ENCODE results near the gene APP.
"Not testable (repeated sequence)": the region's sequence is repeated elsewhere in the genome, so short reads cannot be mapped to it uniquely, and the experiment has no call there.

The APP gene

DNA sequence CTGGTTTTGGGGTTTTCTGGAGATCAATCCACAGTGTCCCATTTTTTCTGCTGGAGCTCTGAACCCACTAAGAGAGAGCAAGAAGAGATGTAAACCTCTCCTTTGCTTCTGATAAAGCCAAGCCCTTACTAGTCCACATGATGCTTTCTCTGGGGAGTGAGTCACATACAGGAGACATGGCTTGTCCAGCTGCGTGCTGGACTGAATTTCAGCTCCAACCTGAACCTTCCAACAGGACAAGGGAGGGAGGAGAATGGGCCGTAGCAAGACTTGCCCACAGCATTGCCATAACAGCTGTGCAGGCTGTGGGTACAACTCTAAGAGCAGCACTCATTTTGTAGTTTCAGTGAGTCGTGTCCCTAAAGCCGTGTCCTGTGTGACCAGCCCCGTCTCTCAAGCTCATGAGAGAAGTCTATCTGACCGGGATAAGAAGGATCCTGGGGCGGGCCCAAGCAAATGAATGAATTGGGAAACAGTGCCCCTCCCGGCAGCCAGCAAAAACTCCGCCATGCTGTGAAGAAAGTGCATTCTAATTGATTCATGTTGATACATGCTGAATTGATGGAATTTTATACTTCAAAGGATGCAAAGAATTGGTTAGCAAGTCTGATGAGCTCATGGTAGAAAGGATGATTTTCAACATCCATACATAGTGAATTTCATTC, 240.6 kb downstream of the APP start:
- DNase-seq = no peak

DNA sequence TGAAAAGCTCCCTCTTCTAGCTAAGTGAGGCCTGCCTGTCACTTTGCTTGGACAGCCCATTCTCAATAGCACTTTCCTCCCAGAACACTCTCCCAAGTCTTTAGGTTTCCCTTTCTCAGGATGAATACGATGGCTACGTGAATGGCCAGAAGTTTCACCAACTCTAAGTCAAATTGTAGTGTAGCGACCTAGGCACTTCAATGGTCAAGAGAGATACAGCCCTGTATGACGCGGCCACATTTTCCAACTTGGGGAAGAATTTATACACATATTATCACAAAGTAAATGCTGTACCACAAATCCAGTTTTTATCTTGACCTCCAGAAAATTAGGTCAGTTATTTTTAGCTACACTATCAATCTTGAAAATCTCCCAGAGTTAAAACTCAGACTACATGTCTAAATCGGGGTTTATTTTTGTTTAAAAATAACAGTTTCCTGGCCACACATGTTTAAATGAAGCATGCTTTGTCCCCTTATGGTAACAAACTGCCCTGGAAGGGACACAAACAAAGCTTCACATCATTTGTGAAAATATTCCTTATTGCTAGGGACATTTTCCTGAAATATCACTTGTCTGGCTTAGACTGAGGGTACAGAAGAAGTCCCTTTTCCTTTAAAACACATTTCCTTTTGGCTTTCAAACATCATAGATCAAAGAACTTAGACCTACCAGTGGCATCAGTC, 243.2 kb downstream of the APP start:
- DNase-seq = no peak

DNA sequence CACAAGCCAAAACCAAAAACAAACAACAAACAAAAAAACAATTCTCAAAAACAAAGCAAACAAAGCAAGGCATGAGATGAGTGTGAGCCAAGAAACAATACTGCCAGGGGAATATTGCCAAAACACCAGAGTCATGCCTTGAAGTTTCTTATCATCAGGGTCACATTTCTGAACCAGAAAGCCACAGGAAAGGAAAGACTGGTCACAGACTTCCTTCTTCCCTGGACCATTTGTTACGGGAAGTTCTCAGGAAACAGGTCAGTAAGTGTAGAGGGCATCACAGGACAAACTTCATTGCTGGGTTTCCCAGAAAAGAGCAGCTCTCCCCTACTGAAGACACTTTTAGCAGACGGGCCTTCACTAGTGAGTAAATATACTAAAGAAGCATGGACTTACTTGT, 244.6 kb downstream of the APP start:
- no peak for DNase-seq

DNA sequence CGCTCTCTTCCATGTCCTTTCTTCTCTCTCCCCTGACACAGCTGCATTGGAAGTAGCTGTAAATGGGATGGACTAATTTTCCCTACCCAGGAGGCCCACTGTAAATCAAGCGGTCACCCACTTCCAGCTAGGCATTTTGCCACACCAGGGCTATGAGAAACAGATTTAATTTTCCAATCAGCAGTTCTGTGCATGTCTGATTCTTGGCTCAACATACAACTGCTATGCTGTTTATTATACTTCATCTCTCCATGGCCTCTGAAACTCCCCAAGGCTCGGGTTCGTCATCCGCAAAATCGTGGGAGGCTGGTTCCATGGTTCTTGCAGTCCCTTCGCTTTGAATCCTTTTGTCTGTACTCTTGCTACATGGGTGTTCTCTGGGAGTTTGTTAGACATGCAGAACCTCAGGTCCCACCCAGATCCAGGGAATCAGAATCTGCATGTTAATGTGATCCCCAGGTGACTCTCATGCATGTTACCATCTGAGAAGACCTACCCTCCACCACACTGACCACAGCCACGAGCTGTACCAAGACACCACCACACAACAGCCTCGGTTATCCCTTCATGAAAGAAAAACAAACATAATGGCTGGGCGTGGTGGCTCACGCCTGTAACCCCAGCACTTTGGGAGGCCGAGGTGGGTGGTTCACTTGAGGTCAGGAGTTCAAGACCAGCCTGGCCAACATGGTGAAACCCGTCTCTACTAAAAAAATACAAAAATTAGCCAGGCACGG, 245.3 kb downstream of the APP start:
- DNase-seq = no peak

DNA sequence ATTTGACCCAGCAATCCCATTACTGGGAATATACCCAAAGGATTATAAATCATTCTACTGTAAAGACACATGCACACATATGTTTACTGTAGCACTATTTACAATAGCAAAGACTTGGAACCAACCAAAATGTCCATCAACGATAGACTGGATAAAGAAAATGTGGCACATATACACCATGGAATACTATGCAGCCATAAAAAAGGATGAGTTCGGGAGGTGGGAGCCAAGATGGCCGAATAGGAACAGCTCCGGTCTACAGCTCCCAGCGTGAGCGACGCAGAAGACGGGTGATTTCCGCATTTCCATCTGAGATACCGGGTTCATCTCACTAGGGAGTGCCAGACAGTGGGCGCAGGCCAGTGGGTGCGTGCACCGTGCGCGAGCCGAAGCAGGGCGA, 252.4 kb downstream of the APP start:
- DNase-seq = not testable (repeated sequence)

DNA sequence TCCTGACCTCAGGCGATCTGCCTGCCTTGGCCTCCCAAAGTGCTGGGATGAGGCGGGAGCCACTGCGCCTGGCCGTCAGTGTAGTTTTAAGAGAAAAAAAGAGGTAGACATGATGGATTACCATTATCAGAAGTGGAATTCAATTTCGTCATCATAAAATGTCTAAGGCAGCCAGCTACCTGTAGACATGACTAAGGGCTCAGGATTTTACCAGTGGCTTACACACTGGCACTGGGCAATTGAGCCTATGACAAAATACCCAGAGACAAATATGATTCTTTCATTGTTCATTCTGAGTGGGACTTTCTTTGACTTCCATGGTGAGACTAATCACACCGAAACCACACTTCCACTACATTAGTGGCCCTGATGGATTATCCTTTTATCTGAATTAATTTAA, 254.3 kb downstream of the APP start:
- no peak for DNase-seq

DNA sequence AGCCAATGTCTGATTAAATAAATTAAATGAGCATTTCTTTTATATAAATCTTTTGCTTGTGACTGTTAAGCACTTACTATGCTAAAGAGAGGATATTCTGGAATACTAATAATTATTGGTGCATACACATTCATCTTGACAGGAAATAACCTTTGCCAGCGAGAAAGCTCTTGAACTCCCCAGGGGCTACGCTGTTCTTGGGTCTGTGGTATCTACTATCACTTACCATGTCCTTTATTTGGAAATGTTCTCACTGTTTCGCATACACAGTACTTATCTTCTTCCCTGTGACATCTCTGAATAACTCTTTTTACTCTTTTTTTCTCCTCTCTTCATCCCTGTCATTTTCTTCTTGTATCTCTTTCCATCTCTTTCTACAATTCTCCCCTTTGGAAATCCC, 257.1 kb downstream of the APP start:
- DNase-seq = no peak

DNA sequence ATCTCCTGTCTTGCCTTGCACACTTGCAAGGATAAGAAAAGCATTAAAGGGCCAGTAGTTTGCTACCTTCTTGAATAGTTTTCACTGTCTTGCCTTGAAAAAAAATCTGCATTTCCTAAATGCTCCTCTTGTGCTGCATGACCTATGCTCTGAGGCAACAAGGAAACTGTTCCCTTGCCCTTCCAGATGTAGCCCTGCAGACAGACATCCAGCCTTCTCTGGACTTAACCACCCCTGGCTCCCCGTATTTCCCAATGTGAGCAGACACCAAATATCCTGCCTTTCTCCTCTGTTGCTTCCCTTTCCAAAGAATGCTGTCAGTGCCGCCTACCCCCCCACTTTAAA, 258.2 kb downstream of the APP start:
- no peak for DNase-seq

DNA sequence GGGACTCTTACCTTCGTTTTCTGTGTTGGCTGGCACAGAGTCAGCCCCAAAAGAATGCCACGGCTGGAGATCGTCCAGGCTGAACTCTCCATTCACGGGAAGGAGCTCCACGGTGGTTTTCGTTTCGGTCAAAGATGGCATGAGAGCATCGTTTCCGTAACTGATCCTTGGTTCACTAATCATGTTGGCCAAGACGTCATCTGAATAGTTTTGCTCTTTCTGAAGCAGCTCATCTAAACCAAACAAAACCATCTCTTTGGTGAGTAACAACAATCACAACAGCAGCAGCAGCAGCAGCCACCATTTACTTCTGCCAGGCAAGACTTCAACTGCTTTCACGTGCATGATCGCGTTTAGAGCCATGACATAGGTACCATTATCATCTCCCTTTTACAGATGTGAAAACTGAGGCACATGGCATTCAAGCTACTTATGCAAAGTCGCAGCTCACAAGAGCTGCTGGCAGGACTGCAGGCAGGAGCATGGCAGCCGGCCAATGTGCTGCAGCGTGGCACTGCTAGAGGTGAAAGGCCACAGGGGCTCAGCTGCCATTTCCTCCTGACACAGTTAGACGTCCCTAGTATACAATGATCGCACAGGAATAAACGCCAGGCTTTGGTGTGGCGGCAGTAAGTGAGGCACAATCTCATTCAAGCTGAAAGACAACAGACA, 258.7 kb downstream of the APP start:
- DNase-seq = peak in 1 of 2 experiments; percentile 28

DNA sequence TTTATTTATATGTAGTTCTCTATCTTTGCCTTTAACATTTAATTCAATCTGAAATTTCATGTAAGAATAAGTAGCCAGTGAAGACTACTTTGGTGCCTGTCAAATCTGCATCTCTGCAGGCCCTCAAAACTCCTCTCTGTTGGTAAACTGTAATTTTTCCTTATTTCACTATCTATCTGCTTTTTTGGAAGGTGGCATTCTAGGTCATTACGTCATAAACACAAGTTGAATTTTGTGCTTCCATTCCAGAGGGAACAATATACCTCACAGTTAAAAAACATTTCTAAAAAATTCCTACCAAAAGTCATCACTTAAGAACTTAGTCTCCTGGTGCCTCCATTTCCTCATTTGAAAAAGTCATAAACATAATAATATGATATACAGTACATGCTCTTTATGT, 259.8 kb downstream of the APP start:
- no peak for DNase-seq

DNA sequence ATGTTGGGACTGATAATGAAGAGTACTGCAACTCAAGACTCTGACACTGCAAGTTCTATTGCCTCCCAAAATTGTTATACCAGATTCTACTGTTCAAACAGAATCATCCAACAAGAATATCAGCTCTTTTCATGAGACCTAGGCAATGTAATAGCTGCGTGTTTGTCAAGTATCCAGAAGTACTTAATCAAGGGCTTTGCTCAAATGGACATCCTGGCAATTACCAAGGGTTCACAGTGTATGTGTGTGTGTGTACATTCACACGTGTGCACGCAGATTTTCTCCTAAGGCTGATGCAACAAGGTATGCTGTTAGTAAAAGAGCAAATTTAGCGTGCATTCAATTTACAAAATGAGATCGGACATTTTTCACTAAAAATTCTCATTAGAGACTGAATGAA, 261.2 kb downstream of the APP start:
- no peak for DNase-seq

DNA sequence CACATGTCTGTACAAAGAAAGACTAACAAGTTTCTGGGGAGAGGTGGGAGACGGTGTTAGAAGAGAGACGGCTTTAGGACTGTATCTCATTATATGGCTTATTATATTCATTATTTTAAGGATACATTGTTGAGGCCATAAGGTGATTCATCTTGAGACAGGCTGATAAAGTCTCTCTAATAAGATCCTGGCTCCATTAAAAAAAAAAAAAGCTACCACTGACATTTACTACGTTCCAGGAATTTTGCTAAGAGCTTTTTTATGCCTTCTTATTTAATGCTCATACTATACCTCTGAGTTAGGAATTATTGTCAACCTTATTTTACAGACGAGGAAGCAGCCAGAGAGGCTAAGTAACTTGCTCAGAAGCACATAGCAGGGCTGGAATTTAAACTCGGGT, 262.1 kb downstream of the APP start:
- DNase-seq = no peak

DNA sequence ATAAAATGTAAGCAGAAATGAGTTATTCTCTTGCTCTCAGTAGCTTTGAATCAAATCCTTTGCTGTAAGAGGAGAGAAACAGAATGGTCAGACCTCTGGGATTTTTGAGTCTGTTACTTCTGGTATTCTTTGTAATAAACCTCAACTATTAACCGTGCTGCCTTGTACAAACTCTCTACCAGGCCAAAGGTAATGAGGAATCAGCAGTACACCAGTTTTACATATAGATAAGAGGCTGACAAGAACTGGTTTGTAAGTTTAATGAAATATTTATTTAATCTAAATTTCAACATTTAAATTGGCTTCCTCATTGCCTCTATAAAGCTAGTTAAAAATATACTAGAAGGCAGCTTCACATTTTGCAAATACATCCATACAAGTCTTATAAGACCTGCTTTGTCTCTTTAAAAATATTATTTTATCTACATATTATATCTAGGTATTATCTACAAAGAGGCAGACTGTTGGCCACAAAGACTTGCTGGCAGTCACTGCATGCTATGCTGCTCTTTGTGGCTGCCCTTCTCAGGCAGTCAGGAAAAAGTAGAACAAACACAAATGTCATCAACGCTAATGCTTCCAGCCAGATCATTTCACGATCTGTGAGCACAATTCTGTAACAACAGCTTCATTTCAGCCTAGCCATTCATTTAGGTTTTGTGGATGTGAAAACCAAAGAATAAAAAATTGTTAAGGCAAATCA, 262.8 kb downstream of the APP start:
- no peak for DNase-seq

DNA sequence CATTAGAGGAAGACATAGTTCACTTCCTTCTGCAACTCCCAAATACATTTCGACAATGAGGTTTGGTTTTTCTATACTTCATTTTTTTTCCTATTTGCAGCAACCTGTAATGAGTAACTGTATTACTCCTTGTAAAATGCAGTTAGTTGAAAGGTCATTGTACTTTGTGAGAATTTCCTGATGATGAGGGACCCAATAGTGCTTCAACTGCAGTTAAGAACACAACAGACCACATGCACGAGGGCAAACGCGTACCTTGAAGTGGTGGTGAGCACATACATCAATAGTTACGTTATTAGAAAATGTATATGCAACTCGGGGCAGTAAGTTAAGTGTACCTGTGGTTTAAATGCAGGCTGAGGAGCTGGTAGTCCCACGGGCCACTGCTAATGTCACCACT, 264.0 kb downstream of the APP start:
- no peak for DNase-seq

DNA sequence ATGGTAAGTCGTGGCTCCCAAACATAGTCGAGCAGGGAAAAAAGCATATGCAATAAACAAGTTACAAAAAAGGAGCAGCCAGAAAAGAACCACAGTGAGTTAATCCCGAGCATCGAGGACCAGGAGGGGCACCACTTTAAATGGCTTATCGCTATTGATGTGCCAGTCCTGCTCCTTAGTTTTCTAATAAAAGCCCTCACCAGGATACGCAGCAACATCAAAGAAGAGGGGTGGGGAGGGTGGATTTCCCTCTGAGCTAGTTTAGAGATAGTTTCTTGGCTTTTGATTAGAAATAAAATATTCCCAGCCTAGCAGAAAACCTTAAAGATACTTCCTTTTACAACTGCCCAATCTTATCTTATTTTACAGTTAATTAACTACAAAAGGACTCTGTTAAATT, 265.4 kb downstream of the APP start:
- no peak for DNase-seq

DNA sequence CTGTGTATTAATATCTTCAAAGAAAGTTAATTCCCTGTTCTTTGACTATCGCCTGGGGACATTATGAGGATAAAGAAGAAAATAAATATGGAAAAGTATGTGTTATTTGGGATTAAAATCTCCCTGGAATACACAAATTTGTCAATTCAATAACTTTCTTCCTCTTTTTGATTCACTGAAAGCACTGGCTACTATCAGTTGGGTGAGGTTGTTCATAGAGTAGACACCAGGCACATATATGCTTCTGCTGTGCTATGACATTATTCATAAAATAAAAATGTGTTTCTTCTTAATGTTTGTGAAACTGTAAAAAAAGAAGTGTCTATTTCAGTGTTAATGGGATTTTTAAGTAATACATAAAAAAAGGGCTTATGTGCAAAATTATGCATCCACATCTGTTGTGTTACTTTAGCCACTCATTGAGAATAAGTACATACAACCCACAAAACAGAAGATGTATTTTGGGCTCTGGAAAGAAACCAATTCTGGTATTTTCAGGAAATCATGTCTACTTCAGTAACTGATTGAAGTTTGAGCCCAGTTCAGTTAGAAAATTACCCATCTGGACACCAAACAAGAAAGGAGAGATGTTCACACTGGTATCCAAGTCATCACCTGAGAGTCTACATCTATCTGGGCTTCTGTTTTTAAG, 266.4 kb downstream of the APP start:
- no peak for DNase-seq

DNA sequence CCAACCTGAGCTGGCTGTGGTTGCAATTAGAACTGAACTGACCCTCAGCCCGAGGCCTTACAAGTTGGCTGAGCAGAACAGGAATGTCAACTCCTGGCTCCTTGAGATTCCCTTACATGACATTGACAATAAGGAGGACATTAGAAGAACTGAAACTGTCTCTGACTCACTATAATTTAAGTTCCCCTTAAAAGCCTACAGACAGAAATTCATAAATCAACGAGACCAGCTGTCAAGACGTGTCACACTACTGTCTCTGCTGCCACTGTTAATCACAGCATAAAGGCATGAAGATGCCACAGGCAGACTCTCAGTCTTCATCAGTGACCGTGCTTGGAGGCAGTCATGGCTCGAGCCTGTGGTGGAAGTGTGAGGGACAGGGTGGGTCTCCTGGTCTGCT, 267.0 kb downstream of the APP start:
- no peak for DNase-seq

DNA sequence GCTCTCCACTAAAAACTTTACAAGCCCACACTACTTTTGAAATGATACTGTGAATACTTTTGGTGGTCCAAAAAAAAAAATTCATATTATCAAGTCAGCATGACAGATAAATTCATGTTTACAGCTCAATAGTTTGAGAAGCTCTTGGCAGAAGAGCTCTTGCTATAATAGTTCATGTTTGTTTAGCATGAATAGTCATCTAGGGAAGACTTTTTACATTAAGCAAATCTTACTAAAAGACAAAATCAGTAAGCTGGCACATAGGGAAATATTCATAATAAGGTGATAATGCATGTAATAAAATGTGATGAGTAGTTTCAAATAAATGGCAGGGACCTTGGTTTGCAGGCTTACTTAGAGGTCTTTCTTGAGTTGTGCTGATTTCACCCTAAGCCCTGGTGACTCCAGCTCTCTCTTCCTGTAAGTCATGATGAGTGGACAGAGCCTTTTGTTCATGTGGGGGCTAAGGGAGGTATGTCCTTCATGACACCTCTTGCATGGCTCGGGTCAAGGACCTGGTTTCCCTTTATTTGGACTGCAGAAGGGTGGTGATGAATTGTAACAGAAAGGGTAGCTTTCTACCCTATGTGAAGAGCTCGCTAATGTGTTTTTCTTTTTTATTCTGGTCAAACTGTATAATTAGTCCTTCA, 269.1 kb downstream of the APP start:
- DNase-seq = no peak

DNA sequence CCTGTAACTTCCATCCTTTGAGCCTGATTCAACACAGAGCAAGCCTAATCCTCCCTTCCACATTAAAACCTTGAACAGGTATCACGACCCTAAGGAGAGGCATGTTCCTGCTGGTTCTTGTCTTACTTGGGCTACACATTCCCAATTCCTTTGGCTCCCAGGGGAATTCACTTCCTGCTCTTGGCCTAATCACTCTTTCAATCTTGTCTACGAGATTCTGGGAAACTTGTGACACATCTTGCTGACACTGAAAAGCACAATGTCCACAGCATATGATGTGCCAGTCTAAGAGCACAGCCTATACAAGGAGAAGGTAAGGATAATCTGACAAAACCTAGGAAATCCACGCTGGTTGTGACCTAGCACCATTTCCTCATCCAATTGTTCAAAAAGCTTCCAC, 271.9 kb downstream of the APP start:
- no peak for DNase-seq

DNA sequence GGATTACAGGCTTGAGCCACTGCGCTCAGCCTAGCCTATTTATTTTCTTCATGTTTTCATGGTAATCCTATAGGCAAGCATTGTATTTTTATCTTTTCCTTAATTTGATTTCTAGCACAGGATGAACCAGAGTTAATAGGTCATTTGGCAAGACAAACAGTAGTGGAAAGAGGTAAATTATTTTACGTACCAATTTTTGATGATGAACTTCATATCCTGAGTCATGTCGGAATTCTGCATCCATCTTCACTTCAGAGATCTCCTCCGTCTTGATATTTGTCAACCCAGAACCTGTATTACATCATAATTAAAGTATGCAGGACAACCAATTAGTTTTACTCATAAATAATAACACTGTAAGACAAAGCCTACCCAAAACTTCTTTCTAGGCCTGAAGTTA, 273.2 kb downstream of the APP start:
- no peak for DNase-seq

DNA sequence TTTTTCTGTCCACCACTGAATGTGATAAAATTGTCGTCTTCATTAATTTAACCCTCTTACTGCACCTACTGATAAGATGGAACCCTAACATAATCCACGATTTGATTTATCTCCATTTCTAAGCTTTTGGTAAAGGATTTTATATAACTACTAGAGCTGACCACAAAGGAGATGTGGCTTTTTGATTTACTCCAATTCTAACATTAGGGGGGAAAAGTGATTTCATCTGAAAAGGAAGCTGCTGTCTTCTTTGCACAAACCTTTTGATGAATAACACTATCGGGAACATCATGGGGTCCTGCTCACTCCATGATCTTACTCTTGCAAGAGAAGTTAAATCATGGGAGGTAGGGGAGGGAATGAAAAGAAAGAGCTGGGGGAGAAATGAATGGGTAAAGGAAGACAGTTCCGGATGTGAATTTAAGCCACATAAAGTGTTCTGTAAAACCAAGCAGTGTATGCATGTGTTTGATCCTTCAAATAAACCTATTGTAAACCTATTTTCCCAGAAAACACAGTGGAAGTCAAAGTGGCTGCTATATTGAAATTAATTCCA, 274.0 kb downstream of the APP start:
- no peak for DNase-seq
